ENCODE data around the gene AANAT.
A peak's percentile ranks its signal among the peaks of the same experiment; 100 is the strongest.

AANAT gene

DNA sequence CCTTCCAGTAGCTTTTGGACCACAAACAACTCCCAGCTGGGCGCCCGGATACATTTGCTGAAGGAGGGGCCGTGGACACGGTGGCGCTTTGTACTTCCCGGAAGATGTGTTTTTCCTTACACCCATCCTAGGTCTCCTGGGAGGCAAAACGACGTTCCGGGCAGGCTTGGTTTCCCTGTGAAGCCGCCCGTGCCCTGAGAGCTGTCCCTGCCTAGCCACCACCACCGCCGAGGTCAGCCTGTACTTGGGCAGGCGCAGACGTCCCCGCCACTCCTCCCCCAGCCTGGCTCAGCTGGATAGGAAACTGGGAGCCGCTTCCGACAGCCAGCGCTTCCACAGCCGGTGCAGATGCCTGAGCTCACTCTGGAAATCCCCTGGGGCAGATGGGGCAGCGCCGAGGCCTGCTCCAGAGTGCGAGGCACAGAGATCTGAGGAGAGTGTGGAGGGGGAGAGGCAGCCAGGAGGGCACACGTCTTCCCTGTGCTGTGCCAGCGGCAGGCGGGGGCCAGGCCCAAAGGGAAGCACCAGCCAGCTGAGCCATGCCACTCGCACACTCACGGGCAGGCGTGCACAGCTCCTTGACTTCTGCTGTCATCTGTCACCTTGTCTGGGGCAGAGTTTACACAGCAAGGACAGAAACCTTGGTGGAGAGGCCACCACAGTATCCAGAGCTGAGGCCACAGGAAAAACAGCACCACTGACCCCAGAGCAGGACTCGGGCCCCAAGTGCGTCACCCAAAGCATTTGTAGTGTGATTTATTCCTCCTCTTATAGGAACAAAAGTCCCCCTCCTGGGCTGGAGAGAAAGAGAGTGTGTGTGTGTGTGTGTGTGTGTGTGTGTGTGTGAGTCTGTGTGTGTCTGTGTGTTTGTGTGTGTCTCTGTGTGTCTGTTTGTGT, 30.8 kb downstream of the AANAT start:
- H3K27ac ChIP-seq = peak overlapping the region; percentile 13
- no peaks in the 10 kb centered on the region for H3K27me3 ChIP-seq
- H3K4me1 ChIP-seq (ENCODE audit: control insufficient read depth in 1 of 2, insufficient read depth in 1 of 2, low read depth in 1 of 2, low read length in 1 of 2) = peaks cover 69% of the 10 kb centered on the region in 2 experiments
- TF ChIP-seq, protein P1, sequence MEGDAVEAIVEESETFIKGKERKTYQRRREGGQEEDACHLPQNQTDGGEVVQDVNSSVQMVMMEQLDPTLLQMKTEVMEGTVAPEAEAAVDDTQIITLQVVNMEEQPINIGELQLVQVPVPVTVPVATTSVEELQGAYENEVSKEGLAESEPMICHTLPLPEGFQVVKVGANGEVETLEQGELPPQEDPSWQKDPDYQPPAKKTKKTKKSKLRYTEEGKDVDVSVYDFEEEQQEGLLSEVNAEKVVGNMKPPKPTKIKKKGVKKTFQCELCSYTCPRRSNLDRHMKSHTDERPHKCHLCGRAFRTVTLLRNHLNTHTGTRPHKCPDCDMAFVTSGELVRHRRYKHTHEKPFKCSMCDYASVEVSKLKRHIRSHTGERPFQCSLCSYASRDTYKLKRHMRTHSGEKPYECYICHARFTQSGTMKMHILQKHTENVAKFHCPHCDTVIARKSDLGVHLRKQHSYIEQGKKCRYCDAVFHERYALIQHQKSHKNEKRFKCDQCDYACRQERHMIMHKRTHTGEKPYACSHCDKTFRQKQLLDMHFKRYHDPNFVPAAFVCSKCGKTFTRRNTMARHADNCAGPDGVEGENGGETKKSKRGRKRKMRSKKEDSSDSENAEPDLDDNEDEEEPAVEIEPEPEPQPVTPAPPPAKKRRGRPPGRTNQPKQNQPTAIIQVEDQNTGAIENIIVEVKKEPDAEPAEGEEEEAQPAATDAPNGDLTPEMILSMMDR (IDR thresholded peaks at IDR 0.05) = no peak
- no peaks in the 10 kb centered on the region for H3K36me3 ChIP-seq
- no peaks in the 10 kb centered on the region for H3K9me3 ChIP-seq
- H3K4me3 ChIP-seq (ENCODE audit: low read depth in 1 of 2, low read length in 1 of 2) = no peak overlapping the region

DNA sequence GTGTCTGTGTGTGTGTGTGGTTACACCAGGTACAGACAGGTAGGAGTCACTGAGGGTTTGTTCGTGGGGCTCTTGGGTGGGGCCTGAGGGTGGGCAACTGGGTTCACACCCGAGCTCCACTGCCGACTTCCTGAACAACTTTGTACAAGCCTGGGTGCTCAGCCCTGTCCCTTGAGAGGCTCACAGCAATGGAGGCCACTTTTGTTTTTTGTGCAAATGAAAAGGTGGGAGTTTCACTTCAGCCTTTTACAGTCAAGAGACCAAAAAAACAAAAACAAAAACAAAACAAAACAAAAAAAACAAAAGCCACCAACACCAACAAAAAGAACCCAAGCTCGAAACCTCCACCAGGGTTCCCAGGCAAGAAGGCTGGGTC, 31.5 kb downstream of the AANAT start:
- TF ChIP-seq, protein P1 (IDR thresholded peaks at IDR 0.05) = no peak
- H3K4me3 ChIP-seq (ENCODE audit: low read depth in 1 of 2, low read length in 1 of 2) = peak overlapping the region in 1 of 2 experiments; percentile 91
- H3K27ac ChIP-seq = no peak overlapping the region
- peaks cover 64 to 67% of the 10 kb centered on the region in 2 experiments for H3K4me1 ChIP-seq (ENCODE audit: control insufficient read depth in 1 of 2, insufficient read depth in 1 of 2, low read depth in 1 of 2, low read length in 1 of 2)
- H3K9me3 ChIP-seq = no peaks in the 10 kb centered on the region
- no peaks in the 10 kb centered on the region for H3K27me3 ChIP-seq
- no peaks in the 10 kb centered on the region for H3K36me3 ChIP-seq

DNA sequence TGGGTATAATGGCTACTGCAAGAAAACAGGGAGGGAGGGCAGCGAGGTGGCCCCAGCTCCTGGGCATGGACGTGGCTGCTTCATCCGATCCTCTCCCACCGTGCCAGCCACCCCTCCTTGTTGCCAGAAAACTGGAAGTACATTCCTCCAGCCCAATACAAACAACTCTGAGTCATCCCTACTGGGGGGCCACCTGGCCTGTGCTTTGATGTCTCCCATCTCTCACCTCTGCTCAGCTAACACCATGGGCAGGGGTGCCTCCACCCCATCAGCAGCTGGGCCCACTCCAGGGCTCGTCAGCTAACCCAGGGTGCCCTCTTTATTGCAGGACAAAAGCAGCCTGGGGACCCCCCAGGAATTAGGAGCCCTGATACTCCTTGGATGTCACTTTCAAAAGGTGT, 31.9 kb downstream of the AANAT start:
- H3K36me3 ChIP-seq = no peaks in the 10 kb centered on the region
- H3K4me3 ChIP-seq (ENCODE audit: low read depth in 1 of 2, low read length in 1 of 2) = peak overlapping the region; percentile 86 to 91
- H3K9me3 ChIP-seq = no peaks in the 10 kb centered on the region
- no peaks in the 10 kb centered on the region for H3K27me3 ChIP-seq
- TF ChIP-seq, protein P1 (IDR thresholded peaks at IDR 0.05) = no peak
- H3K27ac ChIP-seq = peak overlapping the region; percentile 90
- H3K4me1 ChIP-seq (ENCODE audit: control insufficient read depth in 1 of 2, insufficient read depth in 1 of 2, low read depth in 1 of 2, low read length in 1 of 2) = peaks cover 63 to 66% of the 10 kb centered on the region in 2 experiments

DNA sequence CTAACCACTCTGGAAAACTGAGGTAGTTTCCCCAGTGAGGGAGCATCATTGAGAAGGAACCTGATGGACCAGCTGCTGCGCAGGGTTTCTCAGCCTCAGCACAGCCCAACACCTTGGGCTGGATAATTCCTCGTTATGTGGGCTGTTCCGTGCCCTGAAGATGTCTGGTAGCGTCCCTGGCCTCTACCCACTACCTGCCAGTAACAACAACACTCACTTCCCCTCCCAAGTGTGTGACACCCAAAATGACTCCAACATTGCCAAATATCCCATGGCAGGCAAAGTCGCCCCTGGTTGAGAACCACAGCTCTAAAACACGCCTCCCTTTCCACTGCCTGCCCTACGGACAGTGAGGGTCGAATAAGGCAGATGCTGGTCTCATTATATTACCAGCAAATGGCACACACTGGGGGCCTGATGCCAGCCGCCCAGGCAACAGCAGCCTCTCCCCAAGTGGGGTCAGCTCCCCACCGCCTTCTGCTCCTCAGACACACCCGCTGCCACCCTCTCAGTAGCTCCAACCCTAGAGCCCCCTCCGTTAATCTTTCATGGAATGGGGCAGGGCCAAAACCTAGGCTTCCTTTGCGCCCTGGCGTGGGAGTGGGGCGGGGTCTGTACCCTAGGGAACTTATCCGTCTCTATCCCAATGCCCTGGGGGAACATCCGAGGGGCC, 32.8 kb downstream of the AANAT start:
- TF ChIP-seq, protein P1 (IDR thresholded peaks at IDR 0.05) = no peak
- Histone ChIP-seq H3K4me1 (ENCODE audit: control insufficient read depth in 1 of 2, insufficient read depth in 1 of 2, low read depth in 1 of 2, low read length in 1 of 2) (peaks cover 53 to 59% of the 10 kb centered on the region in 2 experiments), H3K27ac (peak overlapping the region; percentile 90), H3K9me3 (no peaks in the 10 kb centered on the region), H3K4me3 (ENCODE audit: low read depth in 1 of 2, low read length in 1 of 2) (peak overlapping the region; percentile 86 to 91), H3K36me3 (no peaks in the 10 kb centered on the region), H3K27me3 (no peaks in the 10 kb centered on the region)

DNA sequence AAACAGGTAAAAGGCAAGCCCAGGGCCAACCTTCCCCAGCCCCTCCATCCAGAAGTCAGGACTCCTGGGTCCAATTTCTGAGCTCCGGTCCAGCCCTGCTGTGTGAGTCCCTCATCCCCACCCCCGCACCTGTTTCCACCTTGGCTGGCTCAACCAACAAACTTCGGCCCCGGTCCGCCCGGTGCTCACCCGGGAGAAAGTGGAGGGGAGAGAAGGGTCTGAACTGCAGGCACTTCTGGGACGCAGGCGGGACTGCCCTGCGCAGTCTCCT, 33.3 kb downstream of the AANAT start:
- Histone ChIP-seq H3K4me1 (ENCODE audit: control insufficient read depth in 1 of 2, insufficient read depth in 1 of 2, low read depth in 1 of 2, low read length in 1 of 2) (peaks cover 49 to 58% of the 10 kb centered on the region in 2 experiments), H3K27me3 (no peaks in the 10 kb centered on the region), H3K36me3 (no peaks in the 10 kb centered on the region), H3K4me3 (ENCODE audit: low read depth in 1 of 2, low read length in 1 of 2) (peak overlapping the region; percentile 86 to 91), H3K9me3 (no peaks in the 10 kb centered on the region), H3K27ac (peak overlapping the region; percentile 90)
- TF ChIP-seq, protein P1 (IDR thresholded peaks at IDR 0.05) = no peak
